ENCODE measurements around the gene TSC2. TPM values are rescaled to one million over a fixed set of nuclear protein-coding genes. Genes with fewer than 3 reads are reported as not detected.

TSC2 gene
- total and polyA plus RNA-seq, 4 donors, result 23.3 to 51.2 (median 28.7) TPM

DNA sequence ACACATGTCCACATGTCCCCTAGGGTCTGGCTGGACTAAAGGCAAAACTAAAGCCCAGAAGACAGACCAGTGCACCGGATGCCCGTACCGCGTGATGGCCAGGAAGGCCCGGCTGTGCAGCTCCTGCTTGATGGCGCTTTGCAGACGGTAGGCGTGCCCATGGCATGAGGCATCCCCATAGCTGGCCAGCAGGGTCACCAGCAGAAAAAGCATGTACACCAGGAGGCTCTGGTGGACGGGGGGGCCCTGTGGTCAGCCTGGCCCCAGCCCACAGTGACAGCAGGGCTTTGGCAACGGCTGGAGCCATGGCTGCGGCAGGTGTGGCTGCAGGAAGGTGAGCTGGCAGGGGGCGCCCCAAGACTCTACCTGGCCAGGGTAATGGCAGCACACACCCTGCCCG is 45.1 kb downstream of the TSC2 start:
- TF ChIP-seq RXRA (IDR thresholded peaks at IDR 0.05), result no peak
- TF ChIP-seq TAF1 (conservative IDR thresholded peaks at IDR 0.05), result no peak
- no peak for TF ChIP-seq EGR1 (IDR thresholded peaks at IDR 0.05; ENCODE audit: low read depth in 2 of 2)
- no peak for TF ChIP-seq FOXA1 (IDR thresholded peaks at IDR 0.05)
- TF ChIP-seq, protein P1, sequence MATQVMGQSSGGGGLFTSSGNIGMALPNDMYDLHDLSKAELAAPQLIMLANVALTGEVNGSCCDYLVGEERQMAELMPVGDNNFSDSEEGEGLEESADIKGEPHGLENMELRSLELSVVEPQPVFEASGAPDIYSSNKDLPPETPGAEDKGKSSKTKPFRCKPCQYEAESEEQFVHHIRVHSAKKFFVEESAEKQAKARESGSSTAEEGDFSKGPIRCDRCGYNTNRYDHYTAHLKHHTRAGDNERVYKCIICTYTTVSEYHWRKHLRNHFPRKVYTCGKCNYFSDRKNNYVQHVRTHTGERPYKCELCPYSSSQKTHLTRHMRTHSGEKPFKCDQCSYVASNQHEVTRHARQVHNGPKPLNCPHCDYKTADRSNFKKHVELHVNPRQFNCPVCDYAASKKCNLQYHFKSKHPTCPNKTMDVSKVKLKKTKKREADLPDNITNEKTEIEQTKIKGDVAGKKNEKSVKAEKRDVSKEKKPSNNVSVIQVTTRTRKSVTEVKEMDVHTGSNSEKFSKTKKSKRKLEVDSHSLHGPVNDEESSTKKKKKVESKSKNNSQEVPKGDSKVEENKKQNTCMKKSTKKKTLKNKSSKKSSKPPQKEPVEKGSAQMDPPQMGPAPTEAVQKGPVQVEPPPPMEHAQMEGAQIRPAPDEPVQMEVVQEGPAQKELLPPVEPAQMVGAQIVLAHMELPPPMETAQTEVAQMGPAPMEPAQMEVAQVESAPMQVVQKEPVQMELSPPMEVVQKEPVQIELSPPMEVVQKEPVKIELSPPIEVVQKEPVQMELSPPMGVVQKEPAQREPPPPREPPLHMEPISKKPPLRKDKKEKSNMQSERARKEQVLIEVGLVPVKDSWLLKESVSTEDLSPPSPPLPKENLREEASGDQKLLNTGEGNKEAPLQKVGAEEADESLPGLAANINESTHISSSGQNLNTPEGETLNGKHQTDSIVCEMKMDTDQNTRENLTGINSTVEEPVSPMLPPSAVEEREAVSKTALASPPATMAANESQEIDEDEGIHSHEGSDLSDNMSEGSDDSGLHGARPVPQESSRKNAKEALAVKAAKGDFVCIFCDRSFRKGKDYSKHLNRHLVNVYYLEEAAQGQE (IDR thresholded peaks at IDR 0.05), result no peak
- TF ChIP-seq, protein P2, sequence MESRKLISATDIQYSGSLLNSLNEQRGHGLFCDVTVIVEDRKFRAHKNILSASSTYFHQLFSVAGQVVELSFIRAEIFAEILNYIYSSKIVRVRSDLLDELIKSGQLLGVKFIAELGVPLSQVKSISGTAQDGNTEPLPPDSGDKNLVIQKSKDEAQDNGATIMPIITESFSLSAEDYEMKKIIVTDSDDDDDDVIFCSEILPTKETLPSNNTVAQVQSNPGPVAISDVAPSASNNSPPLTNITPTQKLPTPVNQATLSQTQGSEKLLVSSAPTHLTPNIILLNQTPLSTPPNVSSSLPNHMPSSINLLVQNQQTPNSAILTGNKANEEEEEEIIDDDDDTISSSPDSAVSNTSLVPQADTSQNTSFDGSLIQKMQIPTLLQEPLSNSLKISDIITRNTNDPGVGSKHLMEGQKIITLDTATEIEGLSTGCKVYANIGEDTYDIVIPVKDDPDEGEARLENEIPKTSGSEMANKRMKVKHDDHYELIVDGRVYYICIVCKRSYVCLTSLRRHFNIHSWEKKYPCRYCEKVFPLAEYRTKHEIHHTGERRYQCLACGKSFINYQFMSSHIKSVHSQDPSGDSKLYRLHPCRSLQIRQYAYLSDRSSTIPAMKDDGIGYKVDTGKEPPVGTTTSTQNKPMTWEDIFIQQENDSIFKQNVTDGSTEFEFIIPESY (IDR thresholded peaks at IDR 0.05), result no peak
- no peak for TF ChIP-seq HNF4G (IDR thresholded peaks at IDR 0.05)
- Histone ChIP-seq H3K4me1 (ENCODE audit: control insufficient read depth in 4 of 4, insufficient read depth in 4 of 4, low read length in 3 of 4) (peaks cover 16 to 41% (median 26%) of the 10 kb centered on the region in 4 donors), H3K4me3 (ENCODE audit: low read depth in 1 of 3, low read length in 3 of 3) (no peak overlapping the region), H3K27me3 (ENCODE audit: control insufficient read depth in 4 of 4, insufficient read depth in 4 of 4, low read length in 3 of 4) (no peaks in the 10 kb centered on the region), H3K9me3 (ENCODE audit: control insufficient read depth in 4 of 4, low read length in 3 of 4) (no peaks in the 10 kb centered on the region), H3K9ac (ENCODE audit: low read depth in 1 of 2, low read length in 2 of 2) (no peak overlapping the region), H3K36me3 (ENCODE audit: control insufficient read depth in 4 of 4, insufficient read depth in 3 of 4, low read depth in 1 of 4, low read length in 3 of 4) (peaks cover 4 to 38% (median 19%) of the 10 kb centered on the region in 4 donors), H3K27ac (ENCODE audit: low read depth in 1 of 2, low read length in 2 of 2) (no peak overlapping the region)
- DNase-seq (ENCODE audit: low spot score), result no peak
- 87% methylated on average over 13 of the region's 13 CpGs for WGBS

DNA sequence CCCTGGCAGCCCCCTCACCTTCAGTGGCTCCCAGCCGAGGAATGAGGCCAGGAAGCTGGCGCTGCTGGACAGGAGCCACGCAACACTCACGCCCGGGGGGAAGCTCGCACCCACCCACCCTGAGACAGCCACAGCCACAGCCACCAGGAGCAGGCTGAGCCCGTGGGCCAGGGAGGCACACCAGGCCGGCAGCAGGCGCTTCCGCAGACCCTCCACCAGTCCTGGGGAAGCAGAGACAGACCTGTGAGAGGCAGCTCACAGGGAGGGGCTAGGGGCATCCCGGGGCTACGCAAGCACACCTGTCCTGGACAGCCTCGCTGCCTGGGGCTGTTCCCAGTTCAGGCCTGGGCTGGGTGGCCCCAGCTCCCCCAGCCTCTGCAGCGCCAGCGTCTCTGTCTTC is 46.0 kb downstream of the TSC2 start:
- H3K27ac ChIP-seq (ENCODE audit: low read depth in 1 of 2, low read length in 2 of 2), result no peak overlapping the region

More for the DNA sequence above, 46.0 kb downstream of the TSC2 start:
- Histone ChIP-seq H3K4me3 (ENCODE audit: low read depth in 1 of 3, low read length in 3 of 3) (no peak overlapping the region), H3K9me3 (ENCODE audit: control insufficient read depth in 4 of 4, low read length in 3 of 4) (no peaks in the 10 kb centered on the region), H3K9ac (ENCODE audit: low read depth in 1 of 2, low read length in 2 of 2) (no peak overlapping the region), H3K4me1 (ENCODE audit: control insufficient read depth in 4 of 4, insufficient read depth in 4 of 4, low read length in 3 of 4) (peaks cover 15 to 32% (median 20%) of the 10 kb centered on the region in 4 donors), H3K27me3 (ENCODE audit: control insufficient read depth in 4 of 4, insufficient read depth in 4 of 4, low read length in 3 of 4) (no peaks in the 10 kb centered on the region), H3K36me3 (ENCODE audit: control insufficient read depth in 4 of 4, insufficient read depth in 3 of 4, low read depth in 1 of 4, low read length in 3 of 4) (peaks cover 4 to 36% (median 17%) of the 10 kb centered on the region in 4 donors)
- DNase-seq (ENCODE audit: low spot score), result no peak
- TF ChIP-seq, protein P2 (IDR thresholded peaks at IDR 0.05), result no peak
- TF ChIP-seq, protein P3, sequence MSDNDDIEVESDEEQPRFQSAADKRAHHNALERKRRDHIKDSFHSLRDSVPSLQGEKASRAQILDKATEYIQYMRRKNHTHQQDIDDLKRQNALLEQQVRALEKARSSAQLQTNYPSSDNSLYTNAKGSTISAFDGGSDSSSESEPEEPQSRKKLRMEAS (IDR thresholded peaks at IDR 0.05), result no peak
- TF ChIP-seq, protein P4, sequence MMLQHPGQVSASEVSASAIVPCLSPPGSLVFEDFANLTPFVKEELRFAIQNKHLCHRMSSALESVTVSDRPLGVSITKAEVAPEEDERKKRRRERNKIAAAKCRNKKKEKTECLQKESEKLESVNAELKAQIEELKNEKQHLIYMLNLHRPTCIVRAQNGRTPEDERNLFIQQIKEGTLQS (IDR thresholded peaks at IDR 0.05), result no peak
- TF ChIP-seq HNF4G (IDR thresholded peaks at IDR 0.05) (no peak), EGR1 (IDR thresholded peaks at IDR 0.05; ENCODE audit: low read depth in 2 of 2) (no peak), YY1 (IDR thresholded peaks at IDR 0.05) (no peak), GABPA (IDR thresholded peaks at IDR 0.05 in 1 of 2, conservative IDR thresholded peaks at IDR 0.05 in 1 of 2) (no peak), FOXA2 (IDR thresholded peaks at IDR 0.05) (no peak), NR2F2 (IDR thresholded peaks at IDR 0.05) (no peak), FOXA1 (IDR thresholded peaks at IDR 0.05) (no peak), HNF4A (conservative IDR thresholded peaks at IDR 0.05) (no peak), RXRA (IDR thresholded peaks at IDR 0.05) (no peak), TAF1 (conservative IDR thresholded peaks at IDR 0.05) (no peak), JUND (IDR thresholded peaks at IDR 0.05) (no peak), RAD21 (IDR thresholded peaks at IDR 0.05) (no peak), SP1 (IDR thresholded peaks at IDR 0.05) (no peak)
- TF ChIP-seq, protein P1 (IDR thresholded peaks at IDR 0.05), result no peak
- TF ChIP-seq, protein P5, sequence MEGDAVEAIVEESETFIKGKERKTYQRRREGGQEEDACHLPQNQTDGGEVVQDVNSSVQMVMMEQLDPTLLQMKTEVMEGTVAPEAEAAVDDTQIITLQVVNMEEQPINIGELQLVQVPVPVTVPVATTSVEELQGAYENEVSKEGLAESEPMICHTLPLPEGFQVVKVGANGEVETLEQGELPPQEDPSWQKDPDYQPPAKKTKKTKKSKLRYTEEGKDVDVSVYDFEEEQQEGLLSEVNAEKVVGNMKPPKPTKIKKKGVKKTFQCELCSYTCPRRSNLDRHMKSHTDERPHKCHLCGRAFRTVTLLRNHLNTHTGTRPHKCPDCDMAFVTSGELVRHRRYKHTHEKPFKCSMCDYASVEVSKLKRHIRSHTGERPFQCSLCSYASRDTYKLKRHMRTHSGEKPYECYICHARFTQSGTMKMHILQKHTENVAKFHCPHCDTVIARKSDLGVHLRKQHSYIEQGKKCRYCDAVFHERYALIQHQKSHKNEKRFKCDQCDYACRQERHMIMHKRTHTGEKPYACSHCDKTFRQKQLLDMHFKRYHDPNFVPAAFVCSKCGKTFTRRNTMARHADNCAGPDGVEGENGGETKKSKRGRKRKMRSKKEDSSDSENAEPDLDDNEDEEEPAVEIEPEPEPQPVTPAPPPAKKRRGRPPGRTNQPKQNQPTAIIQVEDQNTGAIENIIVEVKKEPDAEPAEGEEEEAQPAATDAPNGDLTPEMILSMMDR (IDR thresholded peaks at IDR 0.05; ENCODE audit: low read depth, low read length, missing input control), result no peak
- WGBS, result 95% methylated on average over 15 of the region's 15 CpGs

All from liver (tissue), 9 donors.